SK-N-SH treated with all-trans-retinoic acid at 6 μM for 48 hours (cell line): ENCODE measurements around the gene ARHGEF37.

ENCODE experiments used
- CREB5 ChIP-seq: fragments of 250-450 bp; sonication (Bioruptor Pico); IDR thresholded peaks from 2 replicates; pipeline ENCODE4 v1.5.1; 2020; ENCODE audit warnings: low read depth, mild to moderate bottlenecking, moderate library complexity
- ESRRG ChIP-seq: fragments of 250-450 bp; sonication (Bioruptor Pico); IDR thresholded peaks from 2 replicates; pipeline ENCODE4 v1.6.1; 2021; ENCODE audit warnings: mild to moderate bottlenecking
- GLIS3 ChIP-seq: fragments of 250-450 bp; sonication (Bioruptor Pico); IDR thresholded peaks from 2 replicates; pipeline ENCODE4 v1.5.0; 2020; ENCODE audit warnings: mild to moderate bottlenecking, moderate library complexity
- PPARA ChIP-seq: fragments of 250-450 bp; sonication (Bioruptor Pico); IDR thresholded peaks from 2 replicates; pipeline ENCODE4 v1.5.0; 2020; ENCODE audit warnings: mild to moderate bottlenecking, borderline replicate concordance
- RARB ChIP-seq: fragments of 250-450 bp; sonication (Bioruptor Pico); IDR thresholded peaks from 2 replicates; pipeline ENCODE4 v1.8.0; 2021; ENCODE audit warnings: mild to moderate bottlenecking, moderate library complexity
- ZC3H10 ChIP-seq: fragments of 250-450 bp; sonication (Bioruptor Pico); IDR thresholded peaks from 2 replicates; pipeline ENCODE4 v1.5.1; 2021; ENCODE audit warnings: mild to moderate bottlenecking, moderate library complexity
- ZFP3 ChIP-seq: fragments of 250-450 bp; sonication (Bioruptor Pico); IDR thresholded peaks from 2 replicates; pipeline ENCODE4 v1.5.0; 2020; ENCODE audit warnings: mild to moderate bottlenecking, moderate library complexity
- ZFP30 ChIP-seq: fragments of 450-650 bp; formaldehyde crosslinking; IDR thresholded peaks from 2 replicates; pipeline ENCODE4 v1.5.0; 2022; ENCODE audit warnings: mild to moderate bottlenecking, moderate library complexity
- ZNF70 ChIP-seq: fragments of 450-650 bp; formaldehyde crosslinking; IDR thresholded peaks from 2 replicates; pipeline ENCODE4 v1.5.0; 2020; ENCODE audit warnings: mild to moderate bottlenecking, moderate library complexity
- TF ChIP-seq, protein P1 (sequence below): fragments of 250-450 bp; sonication (Bioruptor Pico); IDR thresholded peaks from 2 replicates; pipeline ENCODE4 v1.5.1; 2021; ENCODE audit warnings: mild to moderate bottlenecking, moderate library complexity
- TF ChIP-seq, protein P2 (sequence below): fragments of 250-450 bp; sonication (Bioruptor Pico); IDR thresholded peaks from 2 replicates; pipeline ENCODE4 v1.8.0; 2020; ENCODE audit warnings: mild to moderate bottlenecking, moderate library complexity, borderline replicate concordance

- no peak for TF ChIP-seq PPARA (CRISPR knock-in tag)
- TF ChIP-seq, protein P1, sequence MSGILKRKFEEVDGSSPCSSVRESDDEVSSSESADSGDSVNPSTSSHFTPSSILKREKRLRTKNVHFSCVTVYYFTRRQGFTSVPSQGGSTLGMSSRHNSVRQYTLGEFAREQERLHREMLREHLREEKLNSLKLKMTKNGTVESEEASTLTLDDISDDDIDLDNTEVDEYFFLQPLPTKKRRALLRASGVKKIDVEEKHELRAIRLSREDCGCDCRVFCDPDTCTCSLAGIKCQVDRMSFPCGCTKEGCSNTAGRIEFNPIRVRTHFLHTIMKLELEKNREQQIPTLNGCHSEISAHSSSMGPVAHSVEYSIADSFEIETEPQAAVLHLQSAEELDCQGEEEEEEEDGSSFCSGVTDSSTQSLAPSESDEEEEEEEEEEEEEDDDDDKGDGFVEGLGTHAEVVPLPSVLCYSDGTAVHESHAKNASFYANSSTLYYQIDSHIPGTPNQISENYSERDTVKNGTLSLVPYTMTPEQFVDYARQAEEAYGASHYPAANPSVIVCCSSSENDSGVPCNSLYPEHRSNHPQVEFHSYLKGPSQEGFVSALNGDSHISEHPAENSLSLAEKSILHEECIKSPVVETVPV (CRISPR knock-in tag), result no peak
- TF ChIP-seq, protein P2, sequence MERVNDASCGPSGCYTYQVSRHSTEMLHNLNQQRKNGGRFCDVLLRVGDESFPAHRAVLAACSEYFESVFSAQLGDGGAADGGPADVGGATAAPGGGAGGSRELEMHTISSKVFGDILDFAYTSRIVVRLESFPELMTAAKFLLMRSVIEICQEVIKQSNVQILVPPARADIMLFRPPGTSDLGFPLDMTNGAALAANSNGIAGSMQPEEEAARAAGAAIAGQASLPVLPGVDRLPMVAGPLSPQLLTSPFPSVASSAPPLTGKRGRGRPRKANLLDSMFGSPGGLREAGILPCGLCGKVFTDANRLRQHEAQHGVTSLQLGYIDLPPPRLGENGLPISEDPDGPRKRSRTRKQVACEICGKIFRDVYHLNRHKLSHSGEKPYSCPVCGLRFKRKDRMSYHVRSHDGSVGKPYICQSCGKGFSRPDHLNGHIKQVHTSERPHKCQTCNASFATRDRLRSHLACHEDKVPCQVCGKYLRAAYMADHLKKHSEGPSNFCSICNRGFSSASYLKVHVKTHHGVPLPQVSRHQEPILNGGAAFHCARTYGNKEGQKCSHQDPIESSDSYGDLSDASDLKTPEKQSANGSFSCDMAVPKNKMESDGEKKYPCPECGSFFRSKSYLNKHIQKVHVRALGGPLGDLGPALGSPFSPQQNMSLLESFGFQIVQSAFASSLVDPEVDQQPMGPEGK (CRISPR knock-in tag), result no peak
- TF ChIP-seq ESRRG, result no peak
- TF ChIP-seq ZFP30 (CRISPR knock-in tag), result no peak
- no peak for TF ChIP-seq GLIS3
- no peak for TF ChIP-seq ZC3H10 (CRISPR knock-in tag)
- no peak for TF ChIP-seq ZNF70 (CRISPR knock-in tag)
- no peak for TF ChIP-seq RARB (CRISPR knock-in tag)
- no peak for TF ChIP-seq ZFP3 (CRISPR knock-in tag)
- TF ChIP-seq CREB5 (CRISPR knock-in tag), result no peak
Observed at GRCh38 chr5:149654231-149654630, 72.9 kb downstream of the ARHGEF37 start.
